ENCODE results near the gene PGAM2. TPM values are rescaled to one million over a fixed set of nuclear protein-coding genes. Genes with fewer than 3 reads are reported as not detected.

PGAM2 gene
- total RNA-seq, 1 donor from 2014 or later: 2.5 TPM

DNA sequence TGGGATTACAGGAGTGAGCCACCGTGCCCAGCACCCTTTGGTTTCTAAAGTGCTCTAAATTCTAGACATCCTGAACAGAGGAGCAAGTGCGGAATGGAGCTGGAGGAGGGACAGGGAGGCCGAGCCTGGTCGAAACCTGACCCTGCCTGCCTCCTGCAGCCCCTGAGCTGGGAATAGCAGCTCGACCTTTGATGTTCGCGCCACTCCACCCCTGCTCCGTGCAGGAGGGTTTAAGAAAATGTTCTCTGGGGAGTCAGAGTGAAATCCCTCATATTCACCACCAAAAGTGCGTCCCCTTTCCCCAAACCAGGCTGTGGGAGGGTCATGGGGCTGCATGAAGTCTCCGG, 1.8 kb downstream of the PGAM2 start:
- Mint-ChIP-seq H3K9me3 (ENCODE audit: low read depth) (no peaks in the 10 kb centered on the region), H3K27me3 (peaks cover 8% of the 10 kb centered on the region), H3K4me3 (ENCODE audit: low read depth) (no peak overlapping the region), H3K36me3 (ENCODE audit: insufficient read depth) (peaks cover 7% of the 10 kb centered on the region), H3K27ac (no peak overlapping the region), H3K4me1 (ENCODE audit: low read depth) (peaks cover 8% of the 10 kb centered on the region)
- TF ChIP-seq, protein P1, sequence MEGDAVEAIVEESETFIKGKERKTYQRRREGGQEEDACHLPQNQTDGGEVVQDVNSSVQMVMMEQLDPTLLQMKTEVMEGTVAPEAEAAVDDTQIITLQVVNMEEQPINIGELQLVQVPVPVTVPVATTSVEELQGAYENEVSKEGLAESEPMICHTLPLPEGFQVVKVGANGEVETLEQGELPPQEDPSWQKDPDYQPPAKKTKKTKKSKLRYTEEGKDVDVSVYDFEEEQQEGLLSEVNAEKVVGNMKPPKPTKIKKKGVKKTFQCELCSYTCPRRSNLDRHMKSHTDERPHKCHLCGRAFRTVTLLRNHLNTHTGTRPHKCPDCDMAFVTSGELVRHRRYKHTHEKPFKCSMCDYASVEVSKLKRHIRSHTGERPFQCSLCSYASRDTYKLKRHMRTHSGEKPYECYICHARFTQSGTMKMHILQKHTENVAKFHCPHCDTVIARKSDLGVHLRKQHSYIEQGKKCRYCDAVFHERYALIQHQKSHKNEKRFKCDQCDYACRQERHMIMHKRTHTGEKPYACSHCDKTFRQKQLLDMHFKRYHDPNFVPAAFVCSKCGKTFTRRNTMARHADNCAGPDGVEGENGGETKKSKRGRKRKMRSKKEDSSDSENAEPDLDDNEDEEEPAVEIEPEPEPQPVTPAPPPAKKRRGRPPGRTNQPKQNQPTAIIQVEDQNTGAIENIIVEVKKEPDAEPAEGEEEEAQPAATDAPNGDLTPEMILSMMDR (IDR thresholded peaks at IDR 0.05; ENCODE audit: unreplicated experiment): no peak
- DNase-seq (ENCODE audit: low spot score, unreplicated experiment): no peak

DNA sequence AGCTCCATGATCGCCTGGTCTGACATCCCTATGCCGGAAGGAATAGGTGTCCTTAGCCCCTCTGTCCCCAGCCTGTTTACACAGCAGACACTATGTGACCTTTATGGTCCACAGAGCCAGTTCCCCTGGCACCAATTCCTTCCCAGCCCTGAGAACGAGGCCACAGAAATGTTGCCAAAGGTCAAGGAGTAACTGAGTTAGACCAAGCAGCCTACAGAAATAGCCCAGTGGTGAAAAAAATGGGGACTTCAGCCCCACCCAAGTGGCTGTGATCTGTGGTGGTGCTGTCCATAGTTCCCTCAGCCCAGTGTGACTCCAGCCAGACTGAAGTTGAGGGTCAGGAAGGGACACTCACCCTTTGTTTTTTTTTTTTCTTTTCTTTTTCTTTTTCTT, 2.5 kb downstream of the PGAM2 start:
- no peak overlapping the region for H3K27ac Mint-ChIP-seq
- H3K4me1 Mint-ChIP-seq (ENCODE audit: low read depth): peaks cover 8% of the 10 kb centered on the region
- DNase-seq (ENCODE audit: low spot score, unreplicated experiment): no peak
- peaks cover 10% of the 10 kb centered on the region for H3K36me3 Mint-ChIP-seq (ENCODE audit: insufficient read depth)
- H3K9me3 Mint-ChIP-seq (ENCODE audit: low read depth): no peaks in the 10 kb centered on the region
- H3K27me3 Mint-ChIP-seq: peaks cover 3% of the 10 kb centered on the region
- no peak overlapping the region for H3K4me3 Mint-ChIP-seq (ENCODE audit: low read depth)
- TF ChIP-seq, protein P1 (IDR thresholded peaks at IDR 0.05; ENCODE audit: unreplicated experiment): no peak

DNA sequence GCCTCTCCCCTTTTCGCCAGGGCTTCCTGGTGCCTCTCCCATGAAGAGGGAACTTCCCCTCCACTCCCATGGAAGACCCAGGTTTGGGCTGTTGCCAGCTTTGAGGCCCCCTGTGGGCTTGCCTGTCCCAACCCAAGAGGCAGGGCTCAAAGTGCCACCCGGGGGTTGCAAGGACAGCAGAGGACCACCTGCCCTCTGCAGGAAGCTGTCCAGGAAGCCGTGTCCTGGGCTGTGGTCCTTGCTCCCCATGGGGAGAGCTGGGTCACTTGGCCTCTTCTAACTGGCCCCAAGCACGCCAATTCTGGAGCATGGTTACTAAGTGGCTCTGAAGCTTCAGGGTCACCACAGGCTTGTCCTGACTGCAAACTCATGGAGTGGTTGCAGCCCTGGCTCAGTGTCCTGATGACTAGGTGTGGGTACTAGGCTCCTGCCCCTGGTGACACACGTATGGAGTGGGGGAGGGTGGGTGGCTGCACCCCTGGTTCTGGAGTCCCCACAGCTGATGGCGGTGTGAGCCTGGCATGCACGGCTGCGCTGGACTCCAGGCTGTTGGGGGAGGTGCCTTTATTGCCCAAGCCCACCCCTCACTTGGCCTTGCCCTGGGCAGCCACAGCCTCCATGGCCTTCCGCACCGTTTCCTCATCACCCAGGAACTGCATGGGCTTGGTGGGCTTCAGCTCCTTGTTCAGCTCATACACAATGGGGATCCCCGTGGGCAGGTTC, 3.0 kb downstream of the PGAM2 start:
- no peak overlapping the region for H3K4me3 Mint-ChIP-seq (ENCODE audit: low read depth)
- TF ChIP-seq, protein P1 (IDR thresholded peaks at IDR 0.05; ENCODE audit: unreplicated experiment): no peak
- H3K9me3 Mint-ChIP-seq (ENCODE audit: low read depth): no peaks in the 10 kb centered on the region
- H3K36me3 Mint-ChIP-seq (ENCODE audit: insufficient read depth): peaks cover 13% of the 10 kb centered on the region
- DNase-seq (ENCODE audit: low spot score, unreplicated experiment): no peak
- H3K4me1 Mint-ChIP-seq (ENCODE audit: low read depth): peaks cover 8% of the 10 kb centered on the region
- H3K27ac Mint-ChIP-seq: no peak overlapping the region
- H3K27me3 Mint-ChIP-seq: no peaks in the 10 kb centered on the region

DNA sequence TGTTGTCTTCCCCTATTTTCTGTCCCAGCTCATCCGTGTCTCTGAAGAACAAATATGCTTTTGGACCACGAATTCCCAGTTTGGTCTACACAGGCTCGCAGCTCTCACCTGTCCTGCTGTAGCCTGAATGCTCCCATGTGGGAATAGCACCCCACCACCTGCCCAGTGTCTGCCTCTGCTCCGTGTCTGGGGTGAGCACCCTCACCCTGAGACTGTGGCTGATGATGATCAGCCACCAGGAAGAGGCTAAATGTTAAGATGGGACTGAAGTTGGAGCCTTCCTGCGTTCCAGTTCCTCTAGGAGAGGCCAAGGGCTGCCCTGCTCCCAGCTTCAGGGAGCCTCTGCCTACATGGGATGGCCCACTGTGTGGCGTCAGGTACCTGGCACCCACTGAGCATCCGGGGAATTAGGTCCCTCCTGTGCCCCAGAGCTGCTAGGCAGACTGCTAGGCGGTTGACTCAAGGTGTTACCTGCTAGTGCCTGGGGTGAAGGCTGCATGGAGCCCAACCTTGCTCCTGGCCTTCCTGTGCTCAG, 3.7 kb downstream of the PGAM2 start:
- Mint-ChIP-seq H3K27ac (no peak overlapping the region), H3K4me3 (ENCODE audit: low read depth) (no peak overlapping the region), H3K27me3 (no peaks in the 10 kb centered on the region), H3K4me1 (ENCODE audit: low read depth) (peaks cover 8% of the 10 kb centered on the region), H3K36me3 (ENCODE audit: insufficient read depth) (peaks cover 13% of the 10 kb centered on the region), H3K9me3 (ENCODE audit: low read depth) (no peaks in the 10 kb centered on the region)
- TF ChIP-seq, protein P1 (IDR thresholded peaks at IDR 0.05; ENCODE audit: unreplicated experiment): no peak
- no peak for DNase-seq (ENCODE audit: low spot score, unreplicated experiment)

DNA sequence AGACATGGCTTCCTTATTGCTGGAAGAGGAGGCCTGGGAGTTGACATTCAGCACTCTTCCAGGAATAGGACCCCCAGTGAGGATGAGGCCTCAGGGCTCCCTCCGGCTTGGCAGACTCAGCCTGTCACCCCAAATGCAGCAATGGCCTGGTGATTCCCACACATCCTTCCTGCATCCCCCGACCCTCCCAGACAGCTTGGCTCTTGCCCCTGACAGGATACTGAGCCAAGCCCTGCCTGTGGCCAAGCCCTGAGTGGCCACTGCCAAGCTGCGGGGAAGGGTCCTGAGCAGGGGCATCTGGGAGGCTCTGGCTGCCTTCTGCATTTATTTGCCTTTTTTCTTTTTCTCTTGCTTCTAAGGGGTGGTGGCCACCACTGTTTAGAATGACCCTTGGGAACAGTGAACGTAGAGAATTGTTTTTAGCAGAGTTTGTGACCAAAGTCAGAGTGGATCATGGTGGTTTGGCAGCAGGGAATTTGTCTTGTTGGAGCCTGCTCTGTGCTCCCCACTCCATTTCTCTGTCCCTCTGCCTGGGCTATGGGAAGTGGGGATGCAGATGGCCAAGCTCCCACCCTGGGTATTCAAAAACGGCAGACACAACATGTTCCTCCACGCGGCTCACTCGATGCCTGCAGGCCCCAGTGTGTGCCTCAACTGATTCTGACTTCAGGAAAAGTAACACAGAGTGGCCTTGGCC, 4.3 kb downstream of the PGAM2 start:
- Mint-ChIP-seq H3K36me3 (ENCODE audit: insufficient read depth) (peaks cover 15% of the 10 kb centered on the region), H3K27ac (no peak overlapping the region), H3K27me3 (no peaks in the 10 kb centered on the region), H3K9me3 (ENCODE audit: low read depth) (no peaks in the 10 kb centered on the region), H3K4me3 (ENCODE audit: low read depth) (no peak overlapping the region), H3K4me1 (ENCODE audit: low read depth) (peaks cover 7% of the 10 kb centered on the region)
- TF ChIP-seq, protein P1 (IDR thresholded peaks at IDR 0.05; ENCODE audit: unreplicated experiment): no peak
- no peak for DNase-seq (ENCODE audit: low spot score, unreplicated experiment)
